ENCODE data around the gene PBXIP1.
"Not testable (repeated sequence)": the region's sequence is repeated elsewhere in the genome, so short reads cannot be mapped to it uniquely, and the experiment has no call there.

Gene PBXIP1

GRCh38 chr1:154935749-154936554, 19.9 kb downstream of the PBXIP1 start:
- no peak for DNase-seq

DNA sequence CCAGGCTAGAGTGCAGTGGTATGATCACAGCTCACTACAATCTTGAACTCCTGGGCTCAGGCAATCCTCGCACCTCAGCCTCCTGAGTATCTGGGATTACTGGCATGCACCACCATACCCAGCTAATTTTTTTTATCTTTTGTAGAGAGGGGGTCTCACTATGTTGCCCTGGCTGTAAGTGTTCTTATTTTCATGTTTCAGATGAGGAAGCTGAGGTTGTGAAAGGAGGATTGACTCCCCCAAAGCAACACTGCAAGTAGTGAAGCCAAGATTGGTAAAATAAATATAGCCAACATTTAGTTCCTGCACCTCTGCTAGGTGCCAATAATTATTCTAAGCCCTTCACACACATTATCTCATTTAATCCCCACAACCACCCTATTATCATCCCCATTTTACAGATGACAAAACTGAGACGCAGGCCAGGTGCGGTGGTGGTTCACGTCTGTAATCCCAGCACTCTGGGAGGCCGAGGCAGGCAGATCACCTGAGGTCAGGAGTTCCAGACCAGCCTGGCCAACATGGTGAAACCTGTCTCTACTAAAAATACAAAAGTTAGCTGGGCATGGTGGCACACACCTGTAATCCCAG, 21.4 kb downstream of the PBXIP1 start:
- no peak for DNase-seq

GRCh38 chr1:154931940-154932487, 23.9 kb downstream of the PBXIP1 start:
- no peak for DNase-seq

DNA sequence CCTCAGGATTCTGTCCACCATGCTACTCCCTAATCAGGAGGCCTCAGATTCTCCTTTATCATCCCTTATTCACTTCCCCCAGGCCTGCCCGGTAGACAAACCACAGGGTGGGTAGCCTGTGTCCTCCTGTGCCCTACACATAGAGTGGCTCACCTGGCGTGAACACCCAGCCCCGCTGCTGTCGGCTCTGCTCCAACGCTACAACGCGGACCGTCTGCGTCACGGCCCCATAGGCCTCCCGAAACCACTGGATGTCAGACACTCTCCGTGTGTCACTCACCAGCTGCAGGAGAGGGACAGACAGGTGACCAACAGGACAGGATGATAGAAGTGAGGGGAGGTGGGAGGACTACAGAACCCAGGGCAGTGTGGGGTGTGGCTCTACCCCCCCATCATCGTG, 29.7 kb downstream of the PBXIP1 start:
- DNase-seq: no peak

GRCh38 chr1:154925335-154926170, 30.3 kb downstream of the PBXIP1 start:
- DNase-seq: no peak

GRCh38 chr1:154923695-154924094, 32.2 kb downstream of the PBXIP1 start:
- no peak for DNase-seq

DNA sequence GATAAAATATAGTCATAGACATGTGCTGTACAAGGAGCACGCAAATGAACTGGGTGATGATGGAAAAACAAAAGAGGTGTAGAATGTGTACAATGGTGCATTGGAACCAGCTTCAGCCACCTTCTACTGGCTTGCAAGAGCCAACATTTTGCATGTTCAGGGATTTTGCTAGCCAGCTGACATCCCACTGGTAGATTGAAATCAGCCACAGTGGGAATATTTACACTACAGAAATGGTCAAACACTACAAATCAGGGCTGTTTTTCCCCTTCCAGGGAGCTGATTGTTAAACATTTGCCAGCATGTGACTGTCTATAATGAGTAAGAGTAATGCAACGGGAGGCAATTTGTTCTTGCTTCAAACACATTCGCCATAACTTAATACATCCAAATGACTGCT, 42.6 kb downstream of the PBXIP1 start:
- DNase-seq: no peak

- no peak for DNase-seq
These were observed 43.1 kb downstream of the PBXIP1 start for GRCh38 chr1:154912755-154913154.

DNA sequence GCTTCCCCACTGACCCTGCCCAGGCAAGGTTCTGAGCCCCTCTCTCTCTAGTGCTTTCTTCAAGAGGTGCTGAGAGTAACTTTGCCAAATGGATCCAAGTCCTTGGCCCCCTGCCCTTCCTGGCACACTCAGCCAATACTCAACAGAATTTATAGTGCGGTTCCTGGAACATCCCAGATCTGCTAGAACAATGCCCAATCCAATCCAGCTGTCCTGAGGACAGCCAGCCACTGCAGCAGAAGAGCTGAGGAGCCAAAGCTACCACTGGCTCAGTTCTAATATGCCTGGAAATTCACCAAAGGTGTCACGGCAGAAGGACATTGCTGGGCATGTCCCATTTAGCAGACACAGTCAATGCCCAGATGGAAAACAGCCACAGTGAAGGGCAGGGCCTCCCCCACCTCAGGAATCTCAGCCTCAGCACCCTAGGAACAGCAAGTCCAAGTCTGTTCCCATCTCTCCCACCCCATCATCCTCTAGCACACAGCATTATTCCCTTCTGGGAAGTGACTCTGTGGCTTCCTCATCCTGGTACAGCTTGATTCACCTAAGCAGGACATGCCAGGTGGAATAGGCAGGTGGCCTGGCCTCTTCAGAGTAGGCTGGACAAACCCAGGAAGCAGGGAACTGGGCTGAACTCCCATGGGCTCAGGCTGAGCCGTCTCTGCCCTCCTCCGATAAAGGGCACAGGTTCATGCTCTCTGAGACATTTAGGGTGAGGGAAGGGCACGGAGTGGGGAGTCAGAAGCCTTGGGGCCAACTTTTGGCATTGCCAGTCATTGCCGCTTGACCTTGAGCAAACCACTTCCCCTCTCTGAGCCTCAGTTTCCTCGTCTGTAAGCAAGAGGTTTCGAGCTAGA, 44.0 kb downstream of the PBXIP1 start:
- no peak for DNase-seq

DNA sequence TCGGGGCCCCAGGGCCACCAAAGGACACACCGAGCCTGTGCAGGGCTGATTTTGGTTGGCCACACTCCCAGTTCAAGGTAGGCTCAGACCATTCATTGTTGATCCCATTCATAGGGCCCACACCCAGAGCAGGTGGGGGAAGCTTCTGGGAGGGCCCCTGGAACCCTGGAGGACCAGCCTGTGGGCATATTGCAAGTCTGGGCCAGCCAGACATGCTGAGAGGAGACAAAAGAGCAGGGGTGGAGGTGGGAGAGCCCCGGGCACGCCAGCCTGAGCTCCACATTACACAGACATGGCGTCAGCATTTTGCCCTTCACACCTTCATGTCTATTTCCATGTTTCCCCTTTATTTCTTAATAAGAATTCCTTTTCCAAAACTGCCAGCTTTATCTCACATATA, 45.0 kb downstream of the PBXIP1 start:
- DNase-seq: no peak

DNA sequence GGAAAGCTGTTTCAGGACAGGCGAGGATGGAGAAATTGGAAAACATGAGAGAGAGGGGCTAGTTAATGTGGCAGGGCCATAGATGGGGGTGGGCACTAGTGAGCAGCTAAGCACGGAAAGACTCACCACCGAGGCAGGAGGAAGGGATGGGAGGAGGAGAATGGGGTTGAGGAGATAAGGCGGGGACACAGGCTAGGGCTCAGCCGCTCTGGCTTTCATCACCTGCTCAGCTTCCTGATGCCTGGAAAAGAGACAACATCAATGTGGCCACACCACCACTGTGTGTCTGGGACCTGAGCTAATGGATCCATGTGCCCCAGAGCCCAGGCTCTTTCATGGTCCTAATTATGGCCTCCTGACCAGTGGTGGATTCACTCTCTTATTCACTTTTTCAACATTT, 47.0 kb downstream of the PBXIP1 start:
- no peak for DNase-seq

GRCh38 chr1:154908129-154908528, 47.8 kb downstream of the PBXIP1 start:
- DNase-seq: not testable (repeated sequence)

DNA sequence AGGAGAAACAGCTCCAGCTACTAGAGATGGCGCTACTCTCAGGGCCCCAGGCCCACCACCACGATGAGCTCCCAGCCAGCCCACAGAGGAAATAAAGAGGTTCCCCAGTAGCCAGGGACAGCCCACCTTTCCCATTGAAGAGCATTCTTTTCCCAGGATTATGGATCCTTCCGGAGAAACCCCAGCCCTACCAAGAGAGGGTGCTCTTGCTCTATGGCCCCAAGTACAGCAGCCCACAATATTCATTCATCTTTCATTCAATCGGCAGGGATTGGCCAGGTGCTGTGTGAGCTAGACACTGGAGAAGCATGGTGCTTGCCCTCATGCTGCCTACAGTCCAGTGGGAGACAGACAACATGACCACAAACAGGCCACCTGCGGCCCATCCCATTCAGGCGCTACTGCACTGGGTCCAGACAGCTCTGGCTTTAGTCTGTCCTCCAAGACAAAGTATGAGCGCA, 49.2 kb downstream of the PBXIP1 start:
- no peak for DNase-seq

- DNase-seq: no peak
These were observed 52.8 kb downstream of the PBXIP1 start for GRCh38 chr1:154902938-154903566.

GRCh38 chr1:154901591-154901990, 54.3 kb downstream of the PBXIP1 start:
- no peak for DNase-seq

- DNase-seq: no peak
These were observed 56.9 kb downstream of the PBXIP1 start for GRCh38 chr1:154899041-154899440.

DNA sequence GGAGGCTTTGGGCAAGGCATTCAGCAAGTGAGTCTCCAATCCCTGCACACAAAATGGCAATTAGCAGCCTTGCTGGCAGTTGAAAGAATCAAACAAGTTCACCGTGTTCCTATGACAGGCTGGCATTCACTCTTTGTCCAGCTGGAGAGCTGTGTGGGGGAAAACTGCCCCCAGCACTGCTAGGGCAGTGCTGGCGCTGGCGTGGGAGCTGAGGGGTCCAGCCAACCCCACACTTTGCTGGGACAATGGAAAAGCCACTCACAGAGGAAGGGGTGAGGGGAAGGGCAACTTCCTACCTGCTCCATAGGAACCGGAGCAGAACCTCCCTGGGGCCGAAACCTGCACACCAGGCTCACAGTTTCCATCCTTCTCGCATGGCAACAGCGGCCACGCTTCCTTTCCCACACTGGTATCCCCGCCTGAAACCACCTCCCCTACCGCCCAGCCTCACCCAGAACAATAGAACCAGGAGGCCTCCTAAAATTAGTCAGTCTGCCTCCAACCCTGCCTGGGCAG, 59.1 kb downstream of the PBXIP1 start:
- DNase-seq: no peak

DNA sequence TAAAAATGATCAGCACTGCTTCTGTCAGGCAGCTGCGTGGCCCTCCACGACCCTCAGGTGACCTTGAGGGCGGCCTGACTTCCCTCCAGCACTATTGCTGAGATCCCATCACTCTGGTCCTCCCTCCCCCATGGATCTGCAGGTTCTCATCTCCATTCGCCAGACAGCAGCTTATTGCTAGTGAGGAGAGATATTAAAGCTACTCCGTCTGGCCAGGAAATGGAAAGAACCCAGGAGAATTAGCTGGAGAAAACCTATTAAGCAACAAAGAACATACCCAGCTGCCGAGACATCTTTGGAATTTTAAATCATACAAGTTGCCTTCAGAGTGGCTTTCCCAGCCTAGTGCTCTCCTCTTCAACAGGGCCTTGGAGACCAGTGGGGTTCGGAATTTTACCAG, 60.1 kb downstream of the PBXIP1 start:
- DNase-seq: no peak
